Urinary bladder (tissue), 4 donors: ENCODE data around the gene TF. TPM values are rescaled to one million over a fixed set of nuclear protein-coding genes. Genes with fewer than 3 reads are reported as not detected.
A peak's percentile ranks its signal among the peaks of the same experiment; 100 is the strongest.

Source experiments
- DNase-seq: peaks from one replicate; pipeline ENCODE4 v3.0.0-alpha.2; 2015; ENCODE audit errors: extremely low spot score
- H3K27ac ChIP-seq: one replicate; pipeline ENCODE4 v1.5.1; 2013; ENCODE audit warnings: low read depth, mild to moderate bottlenecking, moderate library complexity
- H3K36me3 ChIP-seq: one replicate; pipeline ENCODE4 v1.6.1; 2013; ENCODE audit warnings: mild to moderate bottlenecking, moderate library complexity; ENCODE audit not compliant: insufficient read depth
- H3K4me1 ChIP-seq: one replicate; pipeline ENCODE4 v1.6.1; 2013; ENCODE audit warnings: mild to moderate bottlenecking, moderate library complexity; ENCODE audit not compliant: insufficient read depth
- H3K4me3 ChIP-seq: one replicate; pipeline ENCODE4 v1.5.1; 2013; ENCODE audit warnings: low read depth, low read length
- WGBS: extraction: QIAGEN DNeasy Blood & Tissue Kit; methylation state at CpG from one replicate; pipeline ENCODE4 v1.1.7; 2013; 5-methylcytosine and 5-hydroxymethylcytosine counted together
- polyA plus RNA-seq: library from polyadenylated mRNA; stranded (reverse); fragments of 200-250 nt; gene quantifications from one replicate; pipeline ENCODE4 v1.2.3, GENCODE V29; 2013
- total RNA-seq: library from RNA; depleted of rRNA; stranded (reverse); fragments of >200 nt; gene quantifications from one replicate; pipeline ENCODE4 v1.2.3, GENCODE V29; 2014
- donor health status: healthy with polysubstance abuse.
- donor health status: healthy.

TF gene
- total and polyA plus RNA-seq, 2 donors = 1.2 to 6.1 TPM

DNA sequence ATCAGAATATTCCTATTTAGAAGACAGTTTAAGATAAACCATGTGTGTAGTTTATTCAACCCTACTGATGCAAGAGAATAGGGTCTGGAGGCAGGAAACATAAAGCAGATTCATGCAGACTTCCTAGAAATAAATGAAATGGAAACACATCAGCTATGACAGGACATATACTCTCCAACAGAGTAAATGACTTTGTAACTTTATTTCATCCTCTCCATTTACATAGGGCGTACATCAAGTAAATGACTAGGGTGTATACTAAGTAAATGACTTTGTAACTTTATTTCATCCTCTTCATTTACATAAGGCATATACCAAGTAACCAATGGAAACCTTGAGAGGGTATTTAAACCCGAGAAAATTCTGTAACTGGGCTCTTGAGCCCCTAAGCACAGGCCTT lies 41.8 kb downstream of the TF start:
- Histone ChIP-seq H3K36me3 (no peaks in the 10 kb centered on the region), H3K27ac (no peak overlapping the region), H3K4me3 (no peak overlapping the region), H3K4me1 (no peaks in the 10 kb centered on the region)
- no peak for DNase-seq
- WGBS = 72% methylated on average over 2 of the region's 2 CpGs

DNA sequence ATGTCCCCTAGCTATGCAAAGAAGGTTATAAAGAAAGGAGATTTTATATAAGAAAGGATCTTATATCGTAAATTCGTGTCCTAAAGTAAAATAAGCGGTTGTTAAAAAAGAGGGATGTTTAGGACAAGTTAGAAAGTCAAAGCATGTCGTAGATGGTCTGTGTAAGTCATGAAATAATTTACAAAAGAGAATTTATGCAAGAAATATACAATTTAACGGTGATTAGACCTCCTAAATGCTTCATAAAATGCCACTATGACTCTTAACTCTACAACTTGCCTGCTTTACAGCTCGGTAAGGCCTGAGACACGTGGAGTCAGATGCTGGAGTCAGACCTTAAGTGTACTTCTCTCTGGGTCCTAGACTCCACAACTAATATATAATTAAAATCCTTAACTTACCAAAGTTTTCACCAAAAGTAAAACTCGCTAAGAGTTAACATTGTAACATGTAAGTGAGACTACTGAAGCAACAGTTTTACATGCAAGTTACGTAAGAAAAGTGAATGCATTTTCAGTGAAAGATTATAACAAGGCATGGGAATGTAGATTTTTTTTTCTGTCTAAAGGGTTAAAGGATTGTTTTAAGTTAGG lies 46.1 kb downstream of the TF start:
- H3K4me3 ChIP-seq = no peak overlapping the region
- 60% methylated on average over 9 of the region's 9 CpGs for WGBS
- no peaks in the 10 kb centered on the region for H3K36me3 ChIP-seq
- H3K4me1 ChIP-seq = no peaks in the 10 kb centered on the region
- no peak for DNase-seq
- H3K27ac ChIP-seq = no peak overlapping the region

DNA sequence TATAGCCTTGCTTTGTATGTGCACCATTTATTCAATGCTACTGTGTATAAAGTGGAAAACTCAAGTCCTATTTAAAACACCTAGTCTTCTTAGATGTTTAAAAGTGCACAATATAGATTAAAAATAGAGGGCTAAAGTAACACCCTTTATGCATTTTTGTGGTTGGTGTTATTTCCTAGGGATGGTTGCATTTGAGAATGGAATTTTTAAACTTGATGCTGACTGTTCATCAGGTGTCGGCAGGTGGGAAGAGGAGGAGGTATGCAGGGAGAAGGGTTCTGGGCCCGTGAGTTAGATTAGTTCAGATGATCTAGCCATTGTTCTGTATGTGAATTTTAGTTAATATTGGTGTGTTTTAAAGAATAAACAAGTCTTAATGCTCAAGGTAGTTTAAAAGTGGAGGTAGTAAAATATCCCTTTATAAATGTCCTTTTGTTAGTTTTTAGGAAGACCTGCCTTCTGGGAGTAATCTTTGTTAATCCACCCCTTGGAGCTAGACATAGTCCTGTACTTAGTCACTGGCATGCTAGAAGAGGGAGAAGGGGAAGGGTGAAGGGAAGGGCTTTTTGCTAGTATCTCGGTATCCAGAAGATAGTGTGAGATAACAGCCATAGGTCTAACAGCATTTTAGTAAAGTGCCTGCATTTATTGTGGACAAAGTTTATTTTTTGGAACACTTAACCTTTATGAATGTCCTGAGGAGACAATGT lies 51.4 kb downstream of the TF start:
- H3K27ac ChIP-seq = no peak overlapping the region
- H3K36me3 ChIP-seq = no peaks in the 10 kb centered on the region
- WGBS = 60% methylated on average over 3 of the region's 3 CpGs
- H3K4me1 ChIP-seq = no peaks in the 10 kb centered on the region
- no peak overlapping the region for H3K4me3 ChIP-seq
- DNase-seq = no peak

DNA sequence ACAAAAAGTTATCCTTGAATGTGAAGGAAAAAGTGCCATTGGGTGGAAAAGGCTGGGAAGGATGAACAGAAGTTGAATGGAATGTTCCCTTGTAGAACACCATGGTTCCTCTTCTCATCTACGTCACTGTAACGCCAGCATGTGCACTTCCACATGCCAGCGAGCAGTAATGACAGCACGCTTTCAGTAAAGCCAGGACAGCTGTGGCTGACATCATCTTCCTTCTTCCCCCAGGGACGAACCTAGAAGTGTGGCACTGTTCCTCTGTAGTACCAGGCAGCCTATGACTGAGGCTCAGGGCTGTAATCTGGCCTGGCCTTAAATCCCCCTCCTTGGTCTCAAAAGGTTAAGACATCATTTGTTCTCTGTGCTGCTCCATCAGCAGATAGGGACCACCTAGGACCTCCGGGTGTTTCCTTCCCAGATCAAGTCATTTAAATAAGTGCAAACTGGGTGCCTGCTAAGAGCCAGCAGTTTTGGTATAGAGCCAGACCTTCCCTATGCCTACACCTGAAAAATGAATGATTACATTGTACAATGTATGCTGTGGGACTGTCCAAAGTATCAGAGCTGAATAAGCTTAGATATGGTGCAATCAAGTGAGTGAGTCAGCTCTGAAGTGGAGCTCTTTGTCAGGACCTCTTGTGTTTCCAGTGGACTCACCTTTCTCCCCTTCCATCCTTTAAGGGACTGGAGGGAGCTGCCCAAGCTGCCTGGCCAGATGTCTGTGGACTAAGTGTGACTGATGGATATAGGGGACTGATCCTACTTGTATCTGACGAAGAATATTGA lies 53.8 kb downstream of the TF start:
- no peaks in the 10 kb centered on the region for H3K36me3 ChIP-seq
- WGBS = 62% methylated on average over 7 of the region's 7 CpGs
- H3K4me3 ChIP-seq = no peak overlapping the region
- DNase-seq = no peak
- H3K4me1 ChIP-seq = no peaks in the 10 kb centered on the region
- H3K27ac ChIP-seq = no peak overlapping the region

DNA sequence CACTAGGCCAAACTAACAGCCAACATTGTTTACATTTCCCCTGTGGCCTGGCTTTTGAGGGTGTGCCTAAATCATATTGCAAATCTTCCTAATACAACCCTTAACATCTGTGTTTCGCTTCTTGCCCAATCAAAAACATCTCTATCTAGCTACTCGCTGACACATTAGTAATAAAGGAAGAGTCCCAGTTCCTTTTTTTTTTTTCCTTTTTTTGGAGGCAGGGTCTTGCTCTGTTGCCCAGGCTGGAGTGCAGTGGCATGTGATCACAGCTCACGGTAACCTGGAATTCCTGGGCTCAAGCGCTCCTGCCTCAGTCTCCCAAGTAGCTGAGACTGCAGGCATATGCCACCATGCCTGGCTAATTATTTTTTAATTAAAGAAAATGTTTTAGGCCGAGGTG lies 57.3 kb downstream of the TF start:
- Histone ChIP-seq H3K27ac (no peak overlapping the region), H3K36me3 (no peaks in the 10 kb centered on the region), H3K4me3 (no peak overlapping the region), H3K4me1 (no peaks in the 10 kb centered on the region)
- 90% methylated on average over 5 of the region's 5 CpGs for WGBS
- no peak for DNase-seq

DNA sequence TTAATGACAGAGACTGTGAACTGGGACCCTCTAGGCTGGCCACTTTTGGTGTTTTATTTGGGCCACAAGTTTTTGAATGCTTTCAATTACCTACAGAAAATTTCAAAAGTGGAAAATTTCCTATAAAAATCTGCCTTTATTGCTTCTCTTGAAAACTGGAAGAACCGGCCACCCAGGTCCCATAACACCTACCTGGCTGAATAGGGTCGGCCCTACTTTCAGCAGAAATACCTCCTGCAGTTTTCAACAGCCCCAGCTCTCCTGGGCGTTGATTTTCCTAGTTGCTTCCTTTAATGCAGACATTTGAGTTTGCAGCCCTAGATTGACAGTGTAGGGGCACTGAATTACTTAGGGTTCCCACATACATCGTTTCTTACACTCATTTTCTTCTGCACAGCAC lies 58.7 kb downstream of the TF start:
- Histone ChIP-seq H3K4me3 (no peak overlapping the region), H3K27ac (no peak overlapping the region), H3K36me3 (no peaks in the 10 kb centered on the region), H3K4me1 (no peaks in the 10 kb centered on the region)
- 56% methylated on average over 4 of the region's 4 CpGs for WGBS
- DNase-seq = no peak

DNA sequence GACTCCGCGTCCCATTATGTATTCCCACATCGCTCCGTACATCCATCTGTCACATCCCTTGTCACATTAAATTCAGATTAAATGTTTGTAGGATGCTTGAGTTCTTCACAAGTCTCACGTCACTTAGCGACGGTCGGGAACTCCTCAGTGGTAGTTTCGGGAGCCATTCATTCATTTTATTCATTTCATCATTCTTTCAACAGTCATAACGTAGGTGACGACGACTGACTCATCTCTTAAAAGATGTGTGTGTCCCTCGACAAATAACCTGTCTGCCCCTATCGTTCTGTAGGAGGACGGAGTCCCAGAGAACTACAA lies 59.1 kb downstream of the TF start:
- DNase-seq = no peak
- 9% methylated on average over 15 of the region's 15 CpGs for WGBS
- H3K27ac ChIP-seq = no peak overlapping the region

DNA sequence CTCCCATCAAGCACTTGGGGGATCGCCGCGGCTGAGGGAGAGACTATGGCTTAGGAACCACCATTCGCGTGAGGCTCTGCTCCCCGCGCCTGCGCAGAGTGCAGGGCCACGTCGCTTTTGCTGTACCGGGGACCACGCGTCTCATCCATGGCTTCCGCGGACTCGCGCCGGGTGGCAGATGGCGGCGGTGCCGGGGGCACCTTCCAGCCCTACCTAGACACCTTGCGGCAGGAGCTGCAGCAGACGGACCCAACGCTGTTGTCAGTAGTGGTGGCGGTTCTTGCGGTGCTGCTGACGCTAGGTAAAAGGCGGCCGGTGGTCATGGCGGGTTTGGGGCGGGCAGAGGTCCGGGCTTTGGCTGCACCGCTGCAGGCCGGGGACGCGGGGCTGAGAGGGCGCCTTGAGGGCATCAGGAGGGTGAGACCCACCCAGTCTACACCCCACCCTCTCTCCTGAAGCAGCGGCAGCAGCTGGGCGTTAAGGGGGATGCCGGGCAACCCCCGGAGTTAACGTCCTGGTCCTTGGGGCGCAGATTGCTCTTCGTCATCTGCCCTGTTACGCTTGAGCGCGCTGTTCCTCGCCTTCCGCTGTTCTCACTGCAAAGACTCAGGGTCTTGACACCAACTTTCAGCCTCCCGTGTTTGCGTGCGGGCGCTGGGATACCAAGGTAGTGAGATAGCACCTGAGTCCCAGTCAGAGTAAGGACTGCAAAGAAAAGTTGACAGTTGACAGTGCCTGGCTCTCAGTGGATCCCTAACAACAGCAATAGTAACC lies 59.7 kb downstream of the TF start, which contains the start of gene SRPRB:
Gene SRPRB (plus strand): TSS at position 114 of the 774 bp plus-strand sequence. CDS start 34 bp downstream, at position 148.
- no peaks in the 10 kb centered on the region for H3K36me3 ChIP-seq
- DNase-seq = peak; percentile 88
- under 1% methylated on average over 53 of the region's 53 CpGs for WGBS
- no peaks in the 10 kb centered on the region for H3K4me1 ChIP-seq
- no peak within 1 kb of the TSS for H3K27ac ChIP-seq
- peak within 1 kb of the TSS; percentile 75 for H3K4me3 ChIP-seq

More for the DNA sequence above, 59.1 kb downstream of the TF start:
- Histone ChIP-seq H3K4me1 (no peaks in the 10 kb centered on the region), H3K36me3 (no peaks in the 10 kb centered on the region), H3K4me3 (peak overlapping the region; percentile 75)

DNA sequence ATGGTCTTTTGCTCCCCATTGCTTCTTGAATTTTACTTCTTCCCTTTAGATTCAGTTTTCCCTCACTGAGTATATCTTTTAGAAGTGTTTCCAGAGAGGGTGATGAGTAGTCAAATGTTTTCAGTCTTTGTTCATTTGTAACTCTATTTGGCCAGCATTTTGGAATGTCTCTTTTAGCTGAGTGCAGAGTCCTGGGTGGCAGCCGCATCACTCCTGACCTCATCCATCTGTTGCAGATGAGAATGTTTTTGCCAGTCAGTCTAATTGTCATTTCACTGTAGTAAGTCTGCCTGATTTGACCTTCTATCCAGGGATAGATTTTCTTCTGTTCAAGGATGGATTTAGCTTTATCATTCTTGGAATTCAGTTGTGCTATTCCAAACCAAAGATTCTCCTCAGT lies 66.7 kb downstream of the TF start:
- DNase-seq = no peak
- no peaks in the 10 kb centered on the region for H3K36me3 ChIP-seq
- no peak overlapping the region for H3K4me3 ChIP-seq
- no peak overlapping the region for H3K27ac ChIP-seq
- 88% methylated on average over 1 of the region's 1 CpG for WGBS
- H3K4me1 ChIP-seq = no peaks in the 10 kb centered on the region

DNA sequence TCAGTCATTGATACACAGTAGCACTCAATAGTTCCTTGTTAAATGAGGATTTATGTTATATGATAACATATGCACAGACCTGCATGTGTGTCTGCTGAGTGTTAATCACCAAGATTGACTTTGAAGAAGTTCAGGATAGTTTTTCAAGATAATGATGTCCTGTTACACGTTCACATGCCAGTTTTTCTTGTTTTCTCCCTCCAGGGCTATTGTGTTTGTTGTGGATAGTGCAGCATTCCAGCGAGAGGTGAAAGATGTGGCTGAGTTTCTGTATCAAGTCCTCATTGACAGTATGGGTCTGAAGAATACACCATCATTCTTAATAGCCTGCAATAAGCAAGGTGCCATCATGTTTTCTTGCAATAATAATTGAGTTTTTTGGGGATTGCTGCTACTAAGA lies 69.2 kb downstream of the TF start:
- H3K36me3 ChIP-seq = no peaks in the 10 kb centered on the region
- WGBS = 79% methylated on average over 2 of the region's 2 CpGs
- no peak overlapping the region for H3K4me3 ChIP-seq
- no peaks in the 10 kb centered on the region for H3K4me1 ChIP-seq
- no peak for DNase-seq
- H3K27ac ChIP-seq = no peak overlapping the region

DNA sequence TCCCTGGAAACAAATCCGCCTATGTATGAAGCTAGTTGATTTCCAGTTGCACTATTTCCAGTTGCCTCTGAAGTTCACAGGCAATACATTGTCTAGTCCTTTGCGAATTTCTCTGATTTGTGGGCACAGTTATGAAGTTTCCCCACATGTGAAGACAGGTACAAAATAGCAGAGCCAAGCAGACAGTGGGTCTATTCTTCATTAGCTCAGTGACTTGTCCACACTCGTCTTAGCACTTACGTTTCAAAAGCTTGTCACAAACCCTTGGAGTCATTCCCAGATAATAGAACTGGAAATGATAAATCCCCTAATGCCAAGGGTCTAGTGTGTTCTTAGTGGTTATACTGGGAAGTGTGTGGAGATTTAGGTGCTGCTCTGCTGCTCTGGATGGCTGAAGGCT lies 73.9 kb downstream of the TF start:
- DNase-seq = no peak
- no peak overlapping the region for H3K27ac ChIP-seq
- WGBS = 91% methylated on average over 4 of the region's 4 CpGs
- no peaks in the 10 kb centered on the region for H3K36me3 ChIP-seq
- H3K4me3 ChIP-seq = no peak overlapping the region
- no peaks in the 10 kb centered on the region for H3K4me1 ChIP-seq

DNA sequence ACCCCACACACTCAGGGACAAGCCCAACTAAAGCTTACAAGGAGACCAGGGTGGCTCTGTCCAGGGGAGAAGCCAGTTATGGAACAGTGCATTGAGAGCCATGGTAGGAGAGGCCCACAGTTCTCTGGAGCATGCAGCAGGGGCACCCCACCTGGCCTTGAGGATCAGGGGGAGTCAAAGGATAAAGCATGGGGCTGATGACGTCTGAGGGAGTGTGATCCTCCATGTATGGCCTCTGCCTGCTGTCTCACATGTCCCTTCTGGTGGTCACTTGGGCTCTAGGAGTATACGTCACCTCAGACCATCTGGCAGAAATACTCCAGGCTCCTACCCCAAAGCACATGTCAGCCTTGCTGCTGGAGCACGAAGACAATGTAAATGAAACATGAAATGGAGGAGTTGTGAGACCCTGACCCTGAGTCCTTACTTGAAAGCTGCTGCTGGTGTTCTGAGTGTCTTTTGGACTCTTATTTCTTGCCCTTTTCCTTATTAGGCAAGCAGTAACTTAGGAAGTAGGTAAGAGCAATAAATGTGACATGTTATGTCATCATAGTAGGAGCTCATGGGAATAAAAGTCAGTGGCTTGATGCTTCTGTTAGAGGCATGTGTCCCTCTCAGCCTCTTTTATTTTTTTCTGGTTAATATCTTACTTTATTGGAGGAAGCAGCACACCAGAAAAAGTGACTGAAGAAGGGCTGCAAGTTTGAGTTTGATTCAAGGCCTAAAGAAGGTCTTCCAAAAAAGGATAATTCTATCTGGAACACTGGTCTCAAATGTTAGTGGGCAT lies 74.9 kb downstream of the TF start:
- H3K27ac ChIP-seq = no peak overlapping the region
- WGBS = 84% methylated on average over 3 of the region's 3 CpGs
- no peak overlapping the region for H3K4me3 ChIP-seq
- DNase-seq = no peak
- H3K36me3 ChIP-seq = no peaks in the 10 kb centered on the region
- H3K4me1 ChIP-seq = no peaks in the 10 kb centered on the region
